Neural progenitor cell (in vitro differentiated cells): Measurements from ENCODE around the gene HVCN1. TPM values are rescaled to one million over a fixed set of nuclear protein-coding genes. Genes with fewer than 3 reads are reported as not detected.
"Not testable (repeated sequence)": the region's sequence is repeated elsewhere in the genome, so short reads cannot be mapped to it uniquely, and the experiment has no call there.

Experiments
- DNase-seq: peaks from one replicate; pipeline ENCODE4 v3.0.0-alpha.2; 2016; ENCODE audit warnings: low spot score
- H2AFZ ChIP-seq: fragments of 200-600 bp; sonication (generic); replicated peaks from 2 replicates; pipeline ENCODE4 v1.6.1; 2016; ENCODE audit warnings: antibody characterized with exemption
- H3F3A ChIP-seq: fragments of 200-600 bp; sonication (generic); 2 replicates; pipeline ENCODE4 v1.6.1; 2016; ENCODE audit warnings: antibody characterized with exemption, low read depth
- H3K27ac ChIP-seq: fragments of 200-600 bp; sonication (generic); 2 replicates; pipeline ENCODE4 v1.5.1; 2016; ENCODE audit warnings: mild to moderate bottlenecking
- H3K27me3 ChIP-seq: fragments of 200-600 bp; sonication (generic); 2 replicates; pipeline ENCODE4 v1.6.1; 2016; ENCODE audit warnings: mild to moderate bottlenecking, moderate library complexity
- H3K36me3 ChIP-seq: fragments of 200-600 bp; sonication (generic); 2 replicates; pipeline ENCODE4 v1.5.1; 2016
- H3K4me1 ChIP-seq: fragments of 200-600 bp; sonication (generic); 2 replicates; pipeline ENCODE4 v1.6.1; 2016; ENCODE audit warnings: mixed run types
- H3K4me2 ChIP-seq: fragments of 200-600 bp; sonication (generic); 2 replicates; pipeline ENCODE4 v1.6.1; 2016
- H3K4me3 ChIP-seq: fragments of 200-600 bp; sonication (generic); 2 replicates; pipeline ENCODE4 v1.5.1; 2016
- H3K79me2 ChIP-seq: fragments of 200-600 bp; sonication (generic); 2 replicates; pipeline ENCODE4 v1.6.1; 2016; ENCODE audit warnings: low read depth
- H3K9ac ChIP-seq: fragments of 200-600 bp; sonication (generic); 2 replicates; pipeline ENCODE4 v1.6.1; 2016
- H3K9me3 ChIP-seq: fragments of 200-600 bp; sonication (generic); 2 replicates; pipeline ENCODE4 v1.5.1; 2016; ENCODE audit warnings: low read depth
- H4K20me1 ChIP-seq: fragments of 200-600 bp; sonication (generic); 2 replicates; pipeline ENCODE4 v1.6.1; 2016; ENCODE audit warnings: low read depth
- H3K27ac Mint-ChIP-seq: 3 replicates; pipeline ENCODE4 v1.8.0; 2021; ENCODE audit warnings: mixed read lengths
- H3K27me3 Mint-ChIP-seq: 2 replicates; pipeline ENCODE4 v1.8.0; 2022; ENCODE audit warnings: low read depth, mild to moderate bottlenecking, inconsistent platforms, moderate library complexity, mixed read lengths; ENCODE audit not compliant: insufficient read depth
- H3K36me3 Mint-ChIP-seq: 3 replicates; pipeline ENCODE4 v1.8.0; 2021; ENCODE audit warnings: mixed read lengths
- H3K4me1 Mint-ChIP-seq: 3 replicates; pipeline ENCODE4 v1.8.0; 2021; ENCODE audit warnings: mixed read lengths
- H3K4me3 Mint-ChIP-seq: 3 replicates; pipeline ENCODE4 v1.8.0; 2021; ENCODE audit warnings: mild to moderate bottlenecking, moderate library complexity, mixed read lengths
- H3K9me3 Mint-ChIP-seq: 3 replicates; pipeline ENCODE4 v1.8.0; 2020; ENCODE audit warnings: mixed read lengths
- EZH2 ChIP-seq: fragments of 200-600 bp; sonication (generic); IDR thresholded peaks from 2 replicates; pipeline ENCODE4 v1.6.1; 2017; ENCODE audit warnings: antibody characterized with exemption, mild to moderate bottlenecking, moderate library complexity
- EZH2phosphoT487 ChIP-seq: fragments of 200-600 bp; sonication (generic); IDR thresholded peaks from 2 replicates; pipeline ENCODE4 v1.6.1; 2017; ENCODE audit warnings: antibody characterized with exemption
- total RNA-seq: library from RNA; depleted of rRNA; stranded (reverse); fragments of >200 nt; gene quantifications from 2 replicates; pipeline ENCODE4 v1.2.3, GENCODE V29; 2015; ENCODE audit warnings: low replicate concordance
- TF ChIP-seq, protein P1 (sequence below): fragments of 200-600 bp; sonication (generic); IDR thresholded peaks from 2 replicates; pipeline ENCODE4 v1.5.1; 2017; ENCODE audit warnings: antibody characterized with exemption, mild to moderate bottlenecking

The HVCN1 gene
- total RNA-seq, 1 donor from 2014 or later, result 16.4 TPM

DNA sequence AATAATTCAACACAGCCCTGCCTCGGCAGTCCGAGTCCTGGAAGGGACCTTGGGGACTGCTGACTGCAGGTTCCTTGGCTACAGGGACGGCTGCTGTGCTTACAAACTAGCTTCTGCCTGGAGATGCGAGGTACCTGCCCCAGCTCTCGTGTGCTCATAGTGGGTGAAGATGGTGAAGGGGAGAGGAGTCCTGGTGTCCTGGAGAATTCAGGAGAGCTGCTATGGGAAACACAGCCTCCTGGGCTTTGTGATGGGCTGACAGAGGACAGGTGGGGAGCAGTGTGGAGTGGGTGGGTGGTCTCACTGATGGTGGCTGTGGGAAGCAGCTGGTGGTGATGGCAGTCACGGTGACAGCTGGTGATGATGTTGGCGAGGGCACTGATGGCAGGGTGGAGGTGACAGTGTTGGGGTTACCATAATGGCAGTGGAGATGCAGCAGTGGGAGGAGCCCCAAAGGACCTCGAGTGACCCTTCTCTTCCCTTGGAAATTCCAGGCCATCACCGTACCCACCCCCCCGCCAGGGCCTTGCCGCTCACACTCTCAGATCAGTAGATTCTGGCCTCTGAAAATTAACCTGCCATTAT lies 32.8 kb downstream of the HVCN1 start:
- Histone ChIP-seq H3K9ac (no peak overlapping the region), H3K4me3 (no peak overlapping the region), H2AFZ (no peak overlapping the region), H3K79me2 (no peaks in the 10 kb centered on the region), H3K36me3 (no peaks in the 10 kb centered on the region), H3K4me2 (no peak overlapping the region), H3F3A (no peaks in the 10 kb centered on the region), H3K27me3 (no peaks in the 10 kb centered on the region), H3K9me3 (no peaks in the 10 kb centered on the region), H3K4me1 (no peaks in the 10 kb centered on the region), H3K27ac (no peak overlapping the region), H4K20me1 (no peaks in the 10 kb centered on the region)
- no peak for DNase-seq
- TF ChIP-seq, protein P1, sequence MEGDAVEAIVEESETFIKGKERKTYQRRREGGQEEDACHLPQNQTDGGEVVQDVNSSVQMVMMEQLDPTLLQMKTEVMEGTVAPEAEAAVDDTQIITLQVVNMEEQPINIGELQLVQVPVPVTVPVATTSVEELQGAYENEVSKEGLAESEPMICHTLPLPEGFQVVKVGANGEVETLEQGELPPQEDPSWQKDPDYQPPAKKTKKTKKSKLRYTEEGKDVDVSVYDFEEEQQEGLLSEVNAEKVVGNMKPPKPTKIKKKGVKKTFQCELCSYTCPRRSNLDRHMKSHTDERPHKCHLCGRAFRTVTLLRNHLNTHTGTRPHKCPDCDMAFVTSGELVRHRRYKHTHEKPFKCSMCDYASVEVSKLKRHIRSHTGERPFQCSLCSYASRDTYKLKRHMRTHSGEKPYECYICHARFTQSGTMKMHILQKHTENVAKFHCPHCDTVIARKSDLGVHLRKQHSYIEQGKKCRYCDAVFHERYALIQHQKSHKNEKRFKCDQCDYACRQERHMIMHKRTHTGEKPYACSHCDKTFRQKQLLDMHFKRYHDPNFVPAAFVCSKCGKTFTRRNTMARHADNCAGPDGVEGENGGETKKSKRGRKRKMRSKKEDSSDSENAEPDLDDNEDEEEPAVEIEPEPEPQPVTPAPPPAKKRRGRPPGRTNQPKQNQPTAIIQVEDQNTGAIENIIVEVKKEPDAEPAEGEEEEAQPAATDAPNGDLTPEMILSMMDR, result no peak
- TF ChIP-seq EZH2 (no peak), EZH2phosphoT487 (no peak)
- Mint-ChIP-seq H3K4me3 (no peak overlapping the region), H3K4me1 (peaks cover 19% of the 10 kb centered on the region), H3K9me3 (no peaks in the 10 kb centered on the region), H3K27me3 (peaks cover 5% of the 10 kb centered on the region), H3K36me3 (peaks cover 14% of the 10 kb centered on the region), H3K27ac (no peak overlapping the region)

DNA sequence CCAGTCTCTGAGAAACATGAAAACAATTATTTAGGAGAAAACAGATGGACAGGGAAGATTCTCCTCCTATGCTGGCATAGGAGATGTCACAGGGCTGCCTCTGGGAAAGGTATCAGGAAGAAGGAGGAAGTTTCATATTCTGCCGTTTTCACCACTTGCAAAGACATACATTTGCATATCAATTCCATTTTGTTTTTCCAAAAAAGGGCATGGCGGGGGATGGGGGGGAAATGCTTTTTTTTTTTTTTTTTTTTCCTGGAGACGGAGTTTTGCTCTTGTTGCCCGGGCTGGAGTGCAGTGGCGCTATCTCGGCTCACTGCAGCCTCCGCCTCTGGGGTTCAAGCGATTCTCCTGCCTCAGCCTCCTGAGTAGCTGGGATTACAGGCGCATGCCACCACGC lies 34.7 kb downstream of the HVCN1 start:
- H3K4me3 Mint-ChIP-seq, H3K4me1 ChIP-seq, H3K27me3 Mint-ChIP-seq, H3K27me3 ChIP-seq, DNase-seq, H3K27ac Mint-ChIP-seq, H3K9me3 Mint-ChIP-seq, H3K9me3 ChIP-seq, H4K20me1 ChIP-seq, H3K79me2 ChIP-seq, H3K4me2 ChIP-seq, H3K36me3 ChIP-seq, H3F3A ChIP-seq, H3K4me3 ChIP-seq, H3K27ac ChIP-seq, H3K9ac ChIP-seq, H2AFZ ChIP-seq: not testable (repeated sequence)
- Mint-ChIP-seq H3K36me3 (peaks cover 19% of the 10 kb centered on the region), H3K4me1 (peaks cover 22% of the 10 kb centered on the region)

DNA sequence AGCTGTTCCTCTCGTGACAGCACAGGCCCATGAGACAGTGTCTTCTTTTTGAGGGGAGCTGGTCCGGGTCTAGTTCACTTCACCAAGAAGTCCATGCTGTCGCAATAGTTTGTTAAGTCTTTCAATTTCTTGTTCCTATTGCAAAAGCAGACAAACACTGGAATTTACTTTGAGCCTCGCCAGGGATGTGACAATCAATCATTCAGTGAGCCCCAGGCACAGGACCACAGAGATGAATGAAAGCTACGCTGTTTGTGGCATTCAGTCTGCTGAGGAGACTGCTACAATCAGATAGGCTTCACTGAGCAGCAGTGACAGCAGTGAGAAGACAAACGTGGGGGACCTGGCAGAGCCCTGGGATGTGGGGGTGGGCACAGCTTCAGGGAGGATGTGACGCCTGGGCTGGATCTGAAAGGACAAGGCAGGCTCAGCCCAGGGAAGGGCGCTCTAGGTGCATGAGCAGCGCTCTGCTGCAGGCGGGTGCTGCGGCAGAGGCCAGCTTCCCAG lies 39.5 kb downstream of the HVCN1 start:
- Mint-ChIP-seq H3K36me3 (peaks cover 18% of the 10 kb centered on the region), H3K4me3 (no peak overlapping the region), H3K4me1 (peaks cover 19% of the 10 kb centered on the region), H3K9me3 (no peaks in the 10 kb centered on the region), H3K27me3 (peaks cover 7% of the 10 kb centered on the region), H3K27ac (peak overlapping the region; percentile 65)
- no peaks in the 10 kb centered on the region for H3K79me2 ChIP-seq
- no peak overlapping the region for H2AFZ ChIP-seq
- no peak overlapping the region for H3K4me2 ChIP-seq
- no peak overlapping the region for H3K9ac ChIP-seq
- no peaks in the 10 kb centered on the region for H3K36me3 ChIP-seq
- no peak overlapping the region for H3K27ac ChIP-seq
- no peaks in the 10 kb centered on the region for H3K4me1 ChIP-seq
- peak; percentile 9 for DNase-seq
- H4K20me1 ChIP-seq, result no peaks in the 10 kb centered on the region
- no peaks in the 10 kb centered on the region for H3K27me3 ChIP-seq
- H3K9me3 ChIP-seq, result no peaks in the 10 kb centered on the region
- H3F3A ChIP-seq, result no peaks in the 10 kb centered on the region
- no peak overlapping the region for H3K4me3 ChIP-seq
- TF ChIP-seq EZH2phosphoT487, result no peak
- TF ChIP-seq EZH2, result no peak
- TF ChIP-seq, protein P1, result no peak

DNA sequence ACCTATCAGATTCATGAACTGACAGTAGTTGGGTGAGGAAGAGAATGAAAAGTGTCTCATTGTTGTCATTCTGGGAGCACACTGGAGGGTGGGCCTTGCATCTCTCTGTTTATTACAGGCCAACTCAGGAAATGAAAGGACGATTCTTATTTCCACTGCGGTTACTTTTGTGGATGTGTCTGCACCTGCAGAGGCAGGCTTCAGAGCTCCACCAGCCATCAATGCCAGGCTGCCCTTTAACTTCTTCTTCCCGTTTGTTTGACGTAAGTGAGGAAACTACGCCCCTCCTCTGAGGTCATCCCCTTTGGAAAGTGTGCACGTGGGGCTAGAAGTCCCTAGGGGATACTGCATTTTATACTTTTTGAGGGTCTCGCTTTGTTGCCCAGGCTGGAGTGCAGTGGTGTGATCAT lies 41.3 kb downstream of the HVCN1 start:
- Histone ChIP-seq H3K27me3 (no peaks in the 10 kb centered on the region), H3K27ac (no peak overlapping the region), H3F3A (no peaks in the 10 kb centered on the region), H3K9ac (no peak overlapping the region), H3K4me1 (no peaks in the 10 kb centered on the region), H2AFZ (no peak overlapping the region), H3K9me3 (no peaks in the 10 kb centered on the region), H4K20me1 (no peaks in the 10 kb centered on the region), H3K4me2 (no peak overlapping the region), H3K36me3 (no peaks in the 10 kb centered on the region), H3K79me2 (no peaks in the 10 kb centered on the region), H3K4me3 (no peak overlapping the region)
- H3K9me3 Mint-ChIP-seq, result no peaks in the 10 kb centered on the region
- H3K36me3 Mint-ChIP-seq, result peaks cover 19% of the 10 kb centered on the region
- TF ChIP-seq EZH2phosphoT487, result no peak
- no peak for TF ChIP-seq EZH2
- TF ChIP-seq, protein P1, result no peak
- H3K27ac Mint-ChIP-seq, result no peak overlapping the region
- peaks cover 3% of the 10 kb centered on the region for H3K27me3 Mint-ChIP-seq
- no peak overlapping the region for H3K4me3 Mint-ChIP-seq
- DNase-seq, result no peak
- H3K4me1 Mint-ChIP-seq, result peaks cover 15% of the 10 kb centered on the region
